Activated T-cell treated with anti-CD3 and anti-CD28 coated beads, Interleukin-2, amount 50 U/mL, for 48 hours (primary cell): Measurements from ENCODE around the gene KRT35.

Source experiments
- DNase-seq, 2 experiments: peaks; one replicate each; pipeline ENCODE4 v3.0.0-alpha.2; 2020

Gene KRT35

DNA sequence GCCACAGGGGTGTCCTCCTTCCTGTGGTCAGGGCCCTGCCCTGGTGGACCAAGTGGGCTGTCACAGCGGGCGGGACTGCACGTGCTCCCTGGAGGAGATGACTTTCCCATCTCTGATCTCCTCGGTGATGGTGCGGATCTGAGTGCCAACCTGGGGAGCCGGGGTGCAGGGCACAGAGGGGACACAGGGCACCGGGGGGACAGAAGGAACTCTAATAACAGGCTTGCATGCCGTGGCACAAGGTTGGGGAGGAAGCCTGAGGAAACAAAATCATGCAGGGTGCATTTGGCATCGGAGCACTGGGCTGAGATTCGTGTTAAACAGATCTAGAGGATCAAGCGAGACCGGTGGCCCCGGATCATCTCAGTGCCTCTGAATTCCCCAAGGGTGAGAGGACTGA lies 5.4 kb upstream of the KRT35 start:
- no peak for DNase-seq

DNA sequence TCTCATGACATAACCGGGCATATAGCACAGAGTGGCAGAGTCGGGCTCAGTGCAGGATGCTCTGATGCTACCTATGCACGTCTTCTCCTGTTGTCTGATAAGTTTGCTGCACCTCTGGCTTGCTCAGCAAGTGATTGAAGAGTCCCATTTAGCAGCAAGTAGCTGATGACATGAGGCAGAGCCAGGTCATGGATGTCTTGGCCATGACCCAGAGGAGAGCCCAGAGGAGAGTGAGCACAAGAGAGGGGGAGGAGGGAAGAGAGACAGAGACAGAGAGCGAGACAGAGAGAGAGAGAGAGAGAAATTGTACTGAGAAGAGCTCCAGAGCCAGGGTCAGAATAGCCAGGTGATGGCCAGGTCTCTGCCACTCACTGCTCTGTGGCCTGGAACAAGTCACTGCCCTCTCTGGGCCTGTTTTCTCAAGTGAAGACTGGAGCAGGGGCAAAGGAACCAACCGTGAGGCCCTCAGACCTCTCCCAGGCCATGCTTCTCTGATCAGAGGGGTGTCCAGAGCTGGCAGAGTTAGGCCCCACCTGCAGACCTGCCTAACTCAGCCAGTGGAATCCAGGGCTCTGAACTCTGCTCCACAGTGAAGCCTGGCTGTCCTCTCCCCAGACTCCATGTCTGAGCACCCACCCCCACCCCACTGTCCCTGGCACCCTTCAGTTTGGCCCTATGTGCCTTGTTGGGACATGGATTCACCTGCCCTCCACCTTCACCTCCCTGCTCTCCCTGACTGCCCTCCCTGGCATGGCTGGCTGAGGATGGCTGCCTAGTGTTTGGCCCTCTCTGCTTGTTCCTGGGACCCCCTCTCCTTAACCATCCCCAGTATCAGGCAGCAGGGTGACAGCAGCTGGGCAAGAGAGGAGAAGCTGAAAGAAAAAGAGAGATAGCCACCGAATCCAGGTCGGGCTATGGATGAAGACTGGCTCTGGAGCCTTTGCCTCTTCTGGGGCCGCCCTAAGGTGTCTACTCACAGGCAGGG lies 4.3 kb upstream of the KRT35 start:
- DNase-seq: no peak

DNA sequence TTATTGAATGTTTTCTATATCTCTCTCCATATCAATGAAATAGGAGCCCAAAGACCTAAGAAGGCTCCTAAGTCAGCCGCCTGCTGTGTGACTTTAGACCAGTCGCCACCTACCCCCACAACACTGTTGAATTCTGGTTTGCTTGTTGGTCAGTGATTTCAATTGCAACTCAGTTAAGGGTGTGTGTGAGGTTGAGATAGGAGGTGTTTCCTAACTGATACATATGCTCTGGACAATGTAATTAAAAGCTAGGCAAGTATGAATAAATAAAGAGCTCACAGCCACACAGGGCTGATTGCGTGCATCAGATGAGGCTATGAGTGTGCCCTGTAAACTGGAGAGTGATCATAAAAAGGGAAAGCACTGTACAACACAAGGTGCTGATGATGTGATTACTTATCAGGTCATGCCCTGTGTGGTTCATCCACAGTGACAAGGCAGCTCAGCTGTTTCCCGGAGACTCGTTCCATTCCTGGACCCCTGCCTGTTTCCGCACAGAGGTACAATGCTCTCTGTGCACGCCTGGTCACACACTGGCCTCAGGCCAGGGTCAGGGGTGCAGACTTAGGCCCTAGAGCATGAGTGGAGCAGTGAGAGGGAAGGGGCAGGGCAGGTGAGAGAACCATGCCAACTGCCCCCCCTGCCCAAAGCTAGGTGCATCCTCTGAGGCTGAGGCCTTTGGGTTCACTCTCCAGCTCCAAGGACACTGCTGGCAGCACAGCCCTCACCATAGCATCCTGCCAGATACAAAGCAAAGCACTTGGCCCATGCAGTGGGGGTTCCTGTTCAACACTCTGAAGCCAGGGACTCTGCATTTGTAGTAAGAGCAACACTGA lies 3.3 kb upstream of the KRT35 start:
- no peak for DNase-seq

DNA sequence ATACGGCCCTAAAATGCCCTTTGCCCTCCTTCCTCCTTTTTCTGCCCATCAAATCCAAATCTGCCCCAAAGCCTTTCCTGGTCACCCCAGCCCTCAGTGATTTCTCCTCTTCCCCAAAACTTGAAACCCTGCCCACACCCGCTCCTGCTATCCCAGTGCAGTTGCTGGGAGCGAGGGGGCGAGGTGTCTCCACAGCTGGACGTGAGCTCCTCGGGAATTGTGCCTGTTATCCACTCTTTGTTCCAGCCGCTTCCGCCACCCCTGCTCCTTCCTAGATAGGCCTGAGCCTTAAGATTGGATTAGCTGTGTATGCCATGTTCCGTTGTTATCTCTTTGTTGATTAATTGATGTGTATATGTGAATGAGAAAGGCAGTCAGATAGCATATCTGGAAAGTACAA lies 2.6 kb upstream of the KRT35 start:
- DNase-seq: no peak

DNA sequence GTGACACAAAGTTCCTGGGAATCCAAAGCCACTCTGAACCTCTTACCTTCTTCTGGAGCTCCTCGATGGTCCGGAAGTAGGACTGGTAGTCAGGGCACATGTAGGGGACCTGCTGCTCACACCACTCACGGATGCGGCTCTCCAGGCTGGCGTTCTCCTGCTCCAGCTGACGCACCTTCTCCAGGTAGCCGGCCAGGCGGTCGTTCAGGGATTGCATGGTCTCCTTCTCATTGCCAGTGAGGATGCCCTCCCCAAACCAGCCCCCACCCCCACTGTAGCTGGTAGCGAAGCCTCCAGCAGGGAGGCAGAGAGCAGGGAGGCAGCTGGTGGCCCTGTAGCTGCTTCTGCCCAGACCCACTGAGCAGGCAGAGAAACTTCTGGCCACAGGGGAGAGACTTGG lies 370 bp downstream of the KRT35 start:
- DNase-seq: no peak

DNA sequence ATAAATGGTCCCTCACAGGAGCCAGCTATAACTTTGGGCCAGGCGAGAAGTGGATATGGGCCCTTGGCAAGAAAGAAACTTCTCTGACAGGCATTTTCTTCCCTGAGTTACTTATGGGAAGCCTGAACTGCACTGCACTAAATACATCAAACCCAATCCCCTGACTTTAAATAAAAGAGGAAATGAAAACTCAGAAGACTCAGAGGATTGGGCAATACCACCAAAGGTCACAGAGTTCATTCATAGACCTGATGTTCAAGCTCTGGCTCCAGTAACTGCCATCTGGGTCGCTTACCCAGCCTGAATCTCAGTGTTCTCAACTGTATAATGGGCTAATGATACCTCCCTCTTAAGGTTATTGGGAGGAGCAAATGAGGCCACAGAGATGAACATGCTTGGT lies 815 bp downstream of the KRT35 start:
- no peak for DNase-seq

DNA sequence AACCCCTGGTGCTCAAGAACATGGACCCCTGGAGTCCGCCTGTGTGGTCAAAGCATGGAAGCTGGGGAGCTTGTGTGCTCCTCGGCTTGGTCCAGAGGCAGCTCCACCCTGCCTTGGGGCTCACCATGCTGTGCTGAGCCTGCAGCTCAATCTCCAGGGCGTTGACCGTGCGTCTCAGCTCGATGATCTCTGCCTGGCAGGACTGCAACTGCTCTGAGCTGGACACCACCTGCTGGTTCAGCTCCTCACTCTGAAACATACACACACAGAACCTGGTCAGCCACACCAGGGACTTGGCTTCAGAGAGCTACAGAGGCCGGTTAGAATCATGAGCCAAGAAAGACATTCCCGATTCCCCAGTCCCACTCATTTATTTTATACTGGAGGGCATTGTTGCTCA lies 2.7 kb downstream of the KRT35 start:
- no peak for DNase-seq

DNA sequence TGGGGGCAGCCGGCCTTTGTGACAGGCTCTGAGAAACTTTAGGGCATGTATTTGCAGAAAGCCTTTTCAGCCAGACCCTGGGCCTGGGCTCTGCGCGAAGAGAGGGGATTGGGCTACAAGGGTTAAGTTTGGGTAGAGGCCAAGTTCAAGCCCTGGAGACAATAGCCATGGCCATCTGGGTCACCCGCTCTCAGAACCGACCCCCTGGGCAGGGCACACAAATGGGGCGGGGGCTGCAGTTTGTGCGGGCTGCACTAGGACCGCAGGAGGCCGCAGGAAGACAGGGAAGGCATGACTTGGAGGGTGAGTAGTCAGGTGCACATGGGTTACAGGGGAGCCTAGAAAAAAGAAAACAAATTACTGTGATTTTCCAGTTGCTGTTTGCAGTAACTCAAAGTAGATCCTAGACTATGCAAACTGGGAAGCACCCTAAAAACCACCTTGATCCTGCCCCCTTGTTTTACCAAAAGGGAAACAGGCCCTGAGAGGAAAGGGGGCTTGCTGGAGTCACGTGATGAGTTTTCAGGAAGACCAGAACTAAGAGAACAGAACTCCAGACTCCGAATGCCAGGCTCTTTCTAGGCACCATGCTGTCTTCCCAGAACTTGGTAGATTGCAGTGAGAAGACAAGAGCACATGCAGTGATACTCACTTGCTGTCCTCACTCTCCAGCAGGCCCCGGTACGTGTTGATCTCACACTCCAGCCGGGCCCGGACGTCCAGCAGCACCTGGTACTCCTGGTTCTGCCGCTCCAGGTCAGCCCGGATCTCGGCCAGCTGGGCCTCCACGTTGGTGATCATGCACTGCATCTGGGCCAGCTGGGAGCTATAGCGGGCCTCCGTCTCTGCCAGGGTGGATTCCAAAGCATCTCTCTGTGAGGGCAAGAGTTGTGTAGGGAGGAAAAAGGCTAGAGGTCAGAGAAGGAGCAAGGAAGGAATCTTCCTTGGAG lies 3.8 kb downstream of the KRT35 start:
- DNase-seq: no peak

DNA sequence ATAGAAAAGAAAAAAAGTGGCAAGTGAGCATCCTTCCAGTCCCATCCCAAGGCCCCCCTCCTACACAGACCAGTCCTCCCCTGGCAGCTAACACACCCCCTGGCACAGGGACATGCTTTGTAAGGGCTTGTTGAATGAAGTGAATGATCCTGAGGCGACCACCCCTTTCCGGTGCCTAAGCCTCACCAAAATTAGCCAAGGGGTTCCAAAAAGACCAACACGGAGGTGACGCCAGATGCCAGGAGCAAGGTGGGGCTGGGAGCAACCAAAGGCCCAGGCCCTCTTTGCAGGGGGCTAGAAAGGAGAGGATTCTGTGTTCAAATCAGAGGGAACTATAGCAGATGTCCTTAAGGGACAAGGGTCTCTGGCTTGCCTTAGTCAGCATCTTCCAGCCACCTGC lies 5.5 kb downstream of the KRT35 start:
- DNase-seq: no peak

DNA sequence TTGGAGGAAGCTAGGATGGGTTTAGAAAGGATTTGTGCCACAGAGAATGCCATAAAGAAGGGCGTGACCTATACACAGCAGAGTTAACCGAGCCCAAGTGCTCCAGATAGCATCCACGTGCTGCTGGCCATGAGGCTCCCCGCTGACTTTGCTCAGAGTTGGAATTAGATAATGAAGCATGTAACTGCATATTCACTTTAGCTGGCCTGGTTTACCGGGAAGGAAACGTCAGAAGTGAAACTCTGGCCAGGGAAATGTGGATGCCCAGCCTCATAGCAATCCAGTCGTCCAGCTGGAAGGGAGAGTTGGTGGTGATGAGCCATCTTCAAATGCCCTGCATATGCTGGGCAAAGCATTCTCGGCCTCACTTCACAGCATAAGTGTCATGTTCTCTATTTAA lies 6.1 kb downstream of the KRT35 start:
- no peak for DNase-seq

DNA sequence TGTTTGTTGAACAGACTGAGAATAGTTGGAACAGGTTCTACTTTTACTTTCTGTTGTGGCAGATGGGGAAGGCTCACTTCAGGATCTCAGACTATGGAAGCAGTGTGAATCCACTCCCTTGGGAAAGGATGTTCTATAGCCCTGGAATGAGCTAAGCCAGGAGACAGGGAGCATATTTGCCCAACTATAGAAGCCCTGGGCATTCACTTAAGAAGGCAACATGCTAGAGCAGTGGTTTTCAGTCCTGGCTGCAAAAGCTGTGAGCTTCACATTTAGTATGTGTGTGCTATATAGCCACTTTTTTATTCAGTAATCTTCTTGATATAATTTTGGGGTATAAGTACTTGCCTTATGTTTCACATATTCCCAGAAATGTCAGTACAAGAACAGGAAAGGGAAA lies 12.6 kb downstream of the KRT35 start:
- DNase-seq: no peak

DNA sequence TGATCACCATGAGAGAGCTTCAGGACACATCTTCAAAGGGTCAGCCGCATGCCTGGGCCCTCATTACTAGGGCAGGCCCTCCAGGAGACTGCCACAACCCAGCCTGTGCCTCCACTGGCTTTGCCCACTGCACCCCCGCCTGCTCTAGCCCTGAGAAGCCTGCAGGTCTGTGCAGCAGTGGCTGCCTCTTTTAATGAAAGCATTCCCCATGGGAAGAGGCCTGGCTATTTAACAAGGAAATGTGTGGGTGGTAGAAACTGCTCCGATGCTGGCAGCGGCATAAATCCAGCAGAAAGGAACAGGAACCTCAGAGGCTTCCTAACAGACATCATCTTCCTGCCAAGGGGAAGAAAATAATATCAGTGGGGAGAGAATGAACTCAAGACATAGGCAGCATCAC lies 13.4 kb downstream of the KRT35 start:
- no peak for DNase-seq

DNA sequence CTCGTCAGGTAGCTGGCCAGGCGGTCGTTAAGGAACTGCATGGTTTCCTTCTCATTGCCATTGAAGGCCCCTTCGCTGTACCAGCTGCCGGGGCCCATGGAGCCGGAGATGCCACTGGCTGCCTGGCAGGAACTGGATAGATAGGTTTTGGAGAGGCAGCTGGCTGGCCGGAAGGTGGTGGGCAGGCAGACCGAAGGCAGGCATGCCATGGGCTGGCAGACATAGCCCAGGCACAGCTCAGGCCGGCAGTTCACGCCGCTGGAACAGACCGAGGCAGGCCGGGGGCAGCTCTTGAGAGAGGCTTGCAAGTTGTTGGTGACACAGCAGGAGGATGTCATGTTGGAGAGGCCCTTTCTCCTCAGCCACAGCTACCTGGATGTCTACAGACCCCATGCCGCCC lies 14.0 kb downstream of the KRT35 start, which contains the start of gene KRT32:
Gene KRT32 (minus strand): TSS at position 399 of the 400 bp plus-strand sequence. CDS start 61 bp downstream, at position 338.
- no peak for DNase-seq

DNA sequence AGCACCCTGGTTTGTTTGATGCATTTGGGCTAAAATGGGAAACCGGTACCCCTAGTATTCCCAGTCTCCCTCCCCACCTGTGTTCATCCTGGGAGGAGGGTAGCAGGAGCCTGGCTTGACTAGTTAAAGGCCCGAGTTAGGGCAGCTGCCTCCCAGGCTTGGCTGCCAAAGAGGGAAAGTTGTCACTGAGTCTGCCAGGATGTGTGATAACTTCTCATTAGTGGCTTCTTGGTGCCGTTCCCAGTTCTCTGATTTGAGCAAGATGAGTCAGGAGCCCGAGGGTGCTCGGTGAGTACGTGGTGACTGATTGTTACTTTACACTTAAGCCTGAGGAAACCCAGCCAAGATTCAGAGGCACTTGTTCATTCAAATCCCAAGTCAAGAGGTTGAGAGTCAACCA lies 16.3 kb downstream of the KRT35 start:
- DNase-seq: no peak

DNA sequence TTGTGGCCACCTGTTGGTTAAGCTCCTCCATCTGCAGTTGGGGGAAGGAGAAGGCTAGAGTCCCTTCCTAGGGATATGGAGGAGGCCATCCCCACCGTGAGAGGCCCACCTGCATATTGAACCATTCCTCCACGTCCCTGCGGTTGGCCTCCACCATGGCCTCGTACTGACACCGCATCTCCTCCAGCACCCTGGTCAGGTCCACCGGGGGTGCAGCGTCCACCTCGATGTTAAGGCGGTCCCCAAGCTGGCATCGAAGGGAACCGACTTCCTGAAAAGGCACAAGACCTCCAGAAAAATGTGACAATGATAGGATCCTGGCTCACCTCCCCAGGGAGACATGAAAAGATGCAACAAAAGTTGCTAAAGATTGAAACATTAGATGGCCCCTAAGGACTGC lies 16.8 kb downstream of the KRT35 start:
- no peak for DNase-seq

DNA sequence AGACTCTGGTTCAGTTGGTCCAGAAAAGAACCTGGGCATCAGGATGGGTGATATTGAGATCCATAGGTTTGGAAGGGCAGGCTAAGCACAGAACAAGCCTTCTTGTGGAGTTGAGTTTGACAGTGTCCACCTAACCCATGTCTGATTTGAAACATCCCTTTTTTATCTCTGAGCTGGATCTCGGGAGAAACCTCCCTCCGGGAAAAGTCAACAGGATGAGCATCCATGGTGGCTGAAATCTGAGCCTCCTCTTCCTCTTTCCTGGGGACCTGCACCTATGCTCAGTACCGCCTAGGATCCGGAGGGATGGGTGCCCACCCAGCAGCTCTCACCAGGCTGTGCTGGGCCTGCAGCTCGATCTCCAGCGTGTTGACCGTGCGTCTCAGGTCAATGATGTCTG lies 17.2 kb downstream of the KRT35 start:
- DNase-seq: no peak

DNA sequence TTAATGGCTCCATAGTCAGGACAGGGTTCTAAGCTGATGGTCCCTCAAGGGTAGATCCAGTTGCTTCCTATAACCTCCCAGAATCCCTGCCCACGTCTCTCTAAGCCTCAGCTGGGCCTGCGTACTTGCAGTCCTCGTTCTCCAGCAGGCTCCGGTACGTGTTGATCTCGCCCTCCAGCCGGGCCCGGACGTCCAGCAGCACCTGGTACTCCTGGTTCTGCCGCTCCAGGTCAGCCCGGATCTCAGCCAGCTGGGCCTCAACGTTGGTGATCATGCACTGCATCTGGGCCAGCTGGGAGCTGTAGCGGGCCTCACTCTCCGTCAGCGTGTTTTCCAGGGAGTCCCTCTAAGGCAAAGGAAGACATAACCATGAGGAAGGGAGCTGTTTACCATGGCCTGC lies 18.2 kb downstream of the KRT35 start:
- no peak for DNase-seq

DNA sequence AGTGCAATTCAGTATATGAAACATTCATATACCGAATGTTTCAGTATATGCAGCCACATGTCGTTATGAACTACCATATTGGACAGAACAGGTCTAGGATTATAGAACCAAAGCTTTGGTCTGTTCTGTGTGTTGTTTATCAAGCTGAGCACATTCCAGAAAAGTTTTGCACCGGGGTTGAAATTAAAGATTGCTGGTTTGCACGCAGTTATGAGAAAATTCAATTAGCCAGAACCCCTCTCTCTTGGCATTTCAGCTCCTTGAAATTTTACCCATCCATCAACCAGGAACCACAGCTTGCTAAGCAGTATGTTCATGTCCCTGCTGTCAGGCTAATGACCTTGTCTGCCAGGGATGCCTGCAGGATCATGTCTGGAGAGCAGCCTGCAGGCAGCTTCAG lies 23.3 kb downstream of the KRT35 start:
- DNase-seq: no peak

DNA sequence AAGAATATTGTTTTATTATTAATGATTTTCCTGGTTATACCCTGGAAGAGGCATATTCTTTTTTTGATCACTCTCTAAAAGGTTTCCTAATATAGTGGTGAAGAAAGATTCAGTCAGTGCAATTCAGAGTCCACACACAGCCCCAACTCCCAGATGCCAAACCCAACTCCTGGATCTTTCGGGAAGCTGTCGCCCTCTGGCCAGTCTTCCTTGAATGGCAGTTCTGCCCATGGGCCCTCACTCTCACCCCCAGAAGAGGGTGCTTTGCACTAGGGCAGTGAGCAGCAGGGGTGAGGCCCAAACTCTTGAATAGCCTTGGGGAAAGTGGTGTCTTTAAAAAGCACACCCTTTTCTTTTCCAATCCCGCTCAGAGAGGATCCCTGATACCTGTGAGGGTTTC lies 24.7 kb downstream of the KRT35 start:
- DNase-seq: no peak

DNA sequence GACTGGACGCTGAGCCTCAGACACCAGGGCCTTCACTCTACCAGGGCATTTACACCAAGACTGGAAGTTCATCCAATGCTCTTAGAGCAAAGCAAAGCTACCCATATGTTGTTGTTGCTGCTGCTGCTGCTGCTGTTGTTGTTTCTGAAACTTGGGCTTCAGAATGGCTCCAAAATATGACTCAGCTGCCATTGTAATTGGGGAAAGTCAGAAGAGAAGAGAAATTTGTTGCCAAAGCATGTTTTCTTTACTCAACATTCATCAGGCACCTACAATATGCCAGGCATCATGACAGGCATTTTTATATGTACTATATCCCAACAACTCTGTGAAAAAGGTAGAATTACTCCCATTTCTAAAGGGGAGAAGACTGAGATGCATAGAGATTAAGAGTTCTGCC lies 25.7 kb downstream of the KRT35 start:
- DNase-seq: no peak

DNA sequence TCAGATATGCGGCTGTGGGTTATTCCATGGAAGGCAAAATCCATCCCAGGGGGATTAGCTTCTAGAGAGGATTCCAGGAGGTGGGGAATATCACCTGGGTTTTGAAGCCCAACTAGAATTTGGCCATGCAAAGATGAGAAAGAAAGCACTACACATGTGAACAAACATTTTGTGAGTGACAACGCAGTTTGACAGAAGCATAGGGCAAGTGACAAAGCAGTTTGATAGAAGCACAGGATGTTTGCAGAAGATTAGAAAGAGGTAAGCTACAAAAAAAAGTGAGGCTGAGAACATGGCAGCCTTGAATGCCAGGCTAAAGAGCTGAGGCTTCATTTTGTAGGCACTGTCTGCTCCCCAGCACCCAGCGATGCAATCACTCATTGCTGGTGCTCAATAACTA lies 27.9 kb downstream of the KRT35 start:
- DNase-seq: no peak

DNA sequence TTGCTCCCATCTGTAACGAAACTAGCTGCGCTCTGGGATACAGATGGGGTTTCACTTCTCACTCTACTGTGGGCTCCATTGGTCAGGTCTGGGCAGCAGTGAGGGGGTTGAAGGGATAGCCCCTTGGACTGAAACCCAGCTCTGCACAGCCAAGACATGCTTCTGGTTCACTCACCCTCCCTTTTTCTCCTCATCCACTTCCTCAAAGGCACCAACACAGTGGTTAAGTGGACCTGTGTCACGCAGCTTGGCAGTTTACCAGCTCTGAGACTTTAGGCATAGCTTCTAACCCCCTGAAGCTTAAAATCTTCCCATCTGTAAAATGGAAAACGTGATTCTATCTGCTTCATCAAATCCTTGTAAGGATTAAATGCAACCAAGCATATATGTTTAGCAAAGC lies 28.7 kb downstream of the KRT35 start:
- DNase-seq: no peak
